NCI-H1436 treated with DMSO at 0.1 percent for 48 hours (cell line): ENCODE data around the gene TBX6.
"Not testable (repeated sequence)": the region's sequence is repeated elsewhere in the genome, so short reads cannot be mapped to it uniquely, and the experiment has no call there.

Source experiments
- DNase-seq: peaks from one replicate; lab custom pipeline; 2025; lab: John Stamatoyannopoulos, UW

The TBX6 gene

GRCh38 chr16:30065943-30066760, 25.6 kb downstream of the TBX6 start:
- no peak for DNase-seq

GRCh38 chr16:30065102-30065942, 26.4 kb downstream of the TBX6 start, which contains the start of gene ALDOA:
TSS of gene ALDOA (plus strand) at chr16:30065760. CDS start at chr16:30066898, 1,138 bp downstream.
- DNase-seq: peak; percentile 79

GRCh38 chr16:30064729-30065101, 27.0 kb downstream of the TBX6 start:
- no peak for DNase-seq

- no peak for DNase-seq
Measured at GRCh38 chr16:30063893-30064728, 27.6 kb downstream of the TBX6 start.

- DNase-seq: no peak
Measured at GRCh38 chr16:30063278-30063892, 28.3 kb downstream of the TBX6 start.

GRCh38 chr16:30060836-30061554, 30.7 kb downstream of the TBX6 start:
- no peak for DNase-seq

GRCh38 chr16:30060346-30060745, 31.4 kb downstream of the TBX6 start:
- DNase-seq: no peak

- no peak for DNase-seq
Measured at GRCh38 chr16:30054959-30055553, 36.7 kb downstream of the TBX6 start.

GRCh38 chr16:30054451-30054850, 37.3 kb downstream of the TBX6 start:
- DNase-seq: no peak

- no peak for DNase-seq
Measured at GRCh38 chr16:30053376-30054015, 38.2 kb downstream of the TBX6 start.

GRCh38 chr16:30052671-30053372, 38.9 kb downstream of the TBX6 start:
- peak; percentile 44 for DNase-seq

- no peak for DNase-seq
Measured at GRCh38 chr16:30051518-30051917, 40.2 kb downstream of the TBX6 start.

GRCh38 chr16:30049871-30050270, 41.9 kb downstream of the TBX6 start:
- no peak for DNase-seq

GRCh38 chr16:30046588-30046987, 45.1 kb downstream of the TBX6 start:
- no peak for DNase-seq

- DNase-seq: no peak
Measured at GRCh38 chr16:30046178-30046577, 45.5 kb downstream of the TBX6 start.

- no peak for DNase-seq
Measured at GRCh38 chr16:30041841-30042240, 49.9 kb downstream of the TBX6 start.

GRCh38 chr16:30040690-30041089, 51.0 kb downstream of the TBX6 start:
- not testable (repeated sequence) for DNase-seq

- no peak for DNase-seq
Measured at GRCh38 chr16:30040221-30040620, 51.5 kb downstream of the TBX6 start.
